HFF-Myc (cell line): ENCODE data around the gene AGAP1.

Experiments used
- DNase-seq: peaks from one replicate; pipeline ENCODE4 v3.0.0-alpha.2; 2011; ENCODE audit warnings: low read depth; ENCODE audit errors: extremely low read depth
- H3K4me3 ChIP-seq: replicated peaks from 2 replicates; pipeline ENCODE4 v1.5.1; 2011; ENCODE audit warnings: low read depth, mild to moderate bottlenecking, control low read depth, low read length
- TF ChIP-seq, protein P1 (sequence below): IDR thresholded peaks from 2 replicates; pipeline ENCODE4 v1.5.1; 2012; ENCODE audit warnings: mild to moderate bottlenecking, low read depth, low read length, control low read depth; ENCODE audit errors: missing control alignments

Gene AGAP1

DNA sequence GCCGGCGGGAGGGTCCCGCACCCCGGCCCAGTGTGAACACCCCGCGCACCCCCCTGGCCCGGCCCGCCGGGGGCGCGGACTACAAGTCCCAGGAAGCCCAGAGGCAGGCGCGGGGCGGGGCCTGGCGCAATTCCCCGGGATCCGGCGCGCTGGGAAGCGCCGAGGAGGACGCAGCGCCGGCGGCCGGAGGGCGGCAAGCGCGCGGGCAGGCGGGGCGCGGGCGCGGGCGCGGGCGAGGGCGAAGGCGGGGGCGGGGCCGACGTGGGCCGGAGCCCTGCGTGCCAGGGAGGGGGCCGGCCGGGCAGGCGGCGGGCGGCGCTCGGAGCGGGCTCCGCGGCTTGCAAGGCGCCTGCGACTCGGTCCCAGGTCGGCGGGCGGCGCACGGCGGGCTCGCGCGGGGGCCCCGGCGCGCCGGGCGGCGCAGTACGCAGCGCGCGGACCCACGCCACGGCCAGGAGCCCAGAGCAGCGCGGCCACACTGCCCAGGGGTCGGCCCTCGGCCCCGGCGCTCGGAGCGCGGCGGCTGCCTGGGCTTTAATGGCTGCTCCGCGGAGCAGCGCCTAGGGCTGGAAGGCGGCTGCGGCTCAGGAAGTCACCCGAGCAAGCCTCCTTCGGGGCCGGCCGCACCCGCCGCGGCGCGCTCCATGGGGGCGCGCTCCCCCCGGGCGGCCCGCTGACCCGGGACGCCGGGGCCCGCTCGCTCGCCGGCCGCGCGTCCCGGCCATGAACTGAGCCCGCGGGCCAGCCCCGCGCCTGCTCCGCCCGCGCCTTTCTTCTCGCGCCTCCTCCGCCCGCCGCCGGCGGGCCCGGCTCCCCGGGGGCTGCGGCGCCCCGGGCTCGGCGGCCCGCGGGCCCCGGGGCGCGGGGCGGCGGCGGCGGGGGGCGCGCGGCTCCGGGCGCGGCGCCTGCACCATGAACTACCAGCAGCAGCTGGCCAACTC is at the start of gene AGAP1:
Gene AGAP1 (plus strand): TSS at position 269 of the 941 bp plus-strand sequence.
- TF ChIP-seq, protein P1, sequence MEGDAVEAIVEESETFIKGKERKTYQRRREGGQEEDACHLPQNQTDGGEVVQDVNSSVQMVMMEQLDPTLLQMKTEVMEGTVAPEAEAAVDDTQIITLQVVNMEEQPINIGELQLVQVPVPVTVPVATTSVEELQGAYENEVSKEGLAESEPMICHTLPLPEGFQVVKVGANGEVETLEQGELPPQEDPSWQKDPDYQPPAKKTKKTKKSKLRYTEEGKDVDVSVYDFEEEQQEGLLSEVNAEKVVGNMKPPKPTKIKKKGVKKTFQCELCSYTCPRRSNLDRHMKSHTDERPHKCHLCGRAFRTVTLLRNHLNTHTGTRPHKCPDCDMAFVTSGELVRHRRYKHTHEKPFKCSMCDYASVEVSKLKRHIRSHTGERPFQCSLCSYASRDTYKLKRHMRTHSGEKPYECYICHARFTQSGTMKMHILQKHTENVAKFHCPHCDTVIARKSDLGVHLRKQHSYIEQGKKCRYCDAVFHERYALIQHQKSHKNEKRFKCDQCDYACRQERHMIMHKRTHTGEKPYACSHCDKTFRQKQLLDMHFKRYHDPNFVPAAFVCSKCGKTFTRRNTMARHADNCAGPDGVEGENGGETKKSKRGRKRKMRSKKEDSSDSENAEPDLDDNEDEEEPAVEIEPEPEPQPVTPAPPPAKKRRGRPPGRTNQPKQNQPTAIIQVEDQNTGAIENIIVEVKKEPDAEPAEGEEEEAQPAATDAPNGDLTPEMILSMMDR: no peak
- DNase-seq: peak; percentile 25
- H3K4me3 ChIP-seq: peak within 1 kb of the TSS; percentile 63

DNA sequence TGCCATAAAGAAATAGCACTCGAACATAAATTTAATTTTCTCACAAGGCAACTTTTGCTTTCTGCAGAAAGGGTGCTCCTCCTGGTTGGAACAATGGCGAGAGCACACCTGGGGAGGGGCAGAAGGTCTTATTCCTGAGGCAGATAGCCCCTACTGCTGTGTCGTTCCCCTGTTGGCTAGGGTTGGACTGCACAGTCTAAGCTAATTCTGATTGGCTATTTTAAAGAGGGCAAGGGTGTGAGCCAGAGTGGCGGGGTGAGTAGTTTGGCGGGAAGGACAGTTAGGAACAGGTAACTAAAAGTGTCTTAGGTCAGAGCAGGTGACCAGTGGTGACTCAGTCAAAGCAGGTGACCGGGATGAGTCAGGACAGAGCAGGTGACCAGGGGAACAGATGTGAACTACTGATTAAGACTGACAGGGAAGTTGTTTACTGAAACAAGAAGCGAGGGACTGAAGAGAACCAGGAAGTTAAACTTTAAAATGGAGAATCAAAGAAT is 49.7 kb upstream of the AGAP1 start:
- no peak for DNase-seq
- TF ChIP-seq, protein P1: no peak
- no peak overlapping the region for H3K4me3 ChIP-seq

DNA sequence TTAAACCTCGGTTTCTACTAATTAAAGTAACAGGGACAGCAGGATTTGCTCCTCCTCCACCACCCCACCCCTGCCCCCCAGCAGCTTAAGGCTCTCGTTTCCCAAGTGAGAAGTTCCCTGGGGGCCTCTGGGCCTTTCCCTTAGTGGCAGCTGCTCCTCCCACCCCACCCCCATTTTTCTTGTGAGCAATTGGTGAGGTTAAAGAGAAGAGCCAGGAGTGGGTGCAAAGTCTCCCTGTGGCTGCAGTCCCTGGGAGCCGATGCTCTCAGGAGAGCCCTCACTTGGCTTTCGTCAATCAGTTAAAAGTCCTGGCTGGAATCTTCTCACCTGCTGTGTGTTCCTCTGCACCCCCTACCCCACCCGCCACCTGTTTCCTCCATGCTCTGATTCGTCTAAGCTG is 48.7 kb upstream of the AGAP1 start:
- TF ChIP-seq, protein P1: no peak
- DNase-seq: no peak
- no peak overlapping the region for H3K4me3 ChIP-seq

DNA sequence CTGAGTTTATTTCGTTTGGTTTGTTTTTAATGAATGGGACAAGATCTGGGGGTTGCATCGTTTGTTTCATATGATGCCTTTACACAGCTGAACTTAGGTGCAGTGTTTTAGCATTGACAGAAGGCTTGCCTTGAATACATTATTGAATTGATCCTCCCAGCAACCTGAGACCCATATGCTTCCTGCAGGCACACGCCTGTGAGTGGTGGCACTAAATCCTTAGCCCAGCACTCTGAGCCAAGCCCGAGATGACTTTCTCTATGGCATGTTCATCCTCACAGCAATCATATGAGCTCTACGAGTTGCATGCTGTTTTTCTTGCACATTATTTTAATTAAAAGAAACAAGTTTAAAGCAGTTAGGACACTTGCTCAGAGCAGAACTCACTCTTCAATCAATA is 47.8 kb upstream of the AGAP1 start:
- TF ChIP-seq, protein P1: no peak

DNA sequence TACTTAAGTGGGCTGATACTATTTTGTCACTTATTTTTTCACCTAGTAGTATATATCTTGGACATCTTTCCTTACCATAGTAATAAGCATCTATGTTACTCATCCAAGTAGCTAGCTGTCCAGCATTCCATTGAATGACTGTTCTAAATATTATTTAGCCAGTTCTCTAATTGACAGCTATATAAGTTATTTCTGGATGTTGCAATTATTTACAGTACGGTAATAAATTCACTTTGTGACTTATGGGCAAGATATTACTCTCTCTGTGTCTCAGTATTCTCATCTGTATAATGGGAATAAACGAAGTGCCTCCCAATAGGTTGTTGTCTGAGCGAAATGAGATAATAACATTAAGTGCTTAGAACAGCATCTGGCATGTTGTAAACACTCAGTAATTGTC is 46.6 kb upstream of the AGAP1 start:
- TF ChIP-seq, protein P1: no peak
- no peak overlapping the region for H3K4me3 ChIP-seq
- no peak for DNase-seq

More for the DNA sequence above, 47.8 kb upstream of the AGAP1 start:
- no peak overlapping the region for H3K4me3 ChIP-seq
- DNase-seq: no peak

DNA sequence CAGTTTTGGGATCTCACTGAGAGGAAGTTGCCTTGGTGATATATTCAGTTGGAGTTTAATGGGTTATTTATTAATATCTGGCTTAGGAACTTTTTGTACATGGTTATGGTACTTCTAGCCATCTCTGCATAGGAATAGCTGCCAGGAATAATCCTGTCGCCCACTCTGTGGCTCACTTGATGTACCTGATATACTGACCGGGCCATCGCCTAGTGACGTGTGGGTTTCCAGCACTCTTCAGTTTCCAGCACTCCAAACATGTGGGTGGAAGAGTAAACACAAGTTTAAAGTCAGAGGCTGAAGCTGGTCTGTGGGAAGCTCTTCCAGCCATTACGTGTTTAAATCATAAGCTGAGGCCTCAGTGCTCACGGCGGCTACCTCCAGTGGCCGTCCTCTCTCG is 44.3 kb upstream of the AGAP1 start:
- TF ChIP-seq, protein P1: no peak
- no peak overlapping the region for H3K4me3 ChIP-seq
- DNase-seq: no peak
